HG03097 (cell line): ENCODE data around the gene GALNT2.

ENCODE experiments used
- ATAC-seq: cut with Tn5 transposase; IDR thresholded peaks from one replicate; pipeline ENCODE4 v1.9.1; 2021; ENCODE audit not compliant: unreplicated experiment, low FRiP score

GALNT2 gene

DNA sequence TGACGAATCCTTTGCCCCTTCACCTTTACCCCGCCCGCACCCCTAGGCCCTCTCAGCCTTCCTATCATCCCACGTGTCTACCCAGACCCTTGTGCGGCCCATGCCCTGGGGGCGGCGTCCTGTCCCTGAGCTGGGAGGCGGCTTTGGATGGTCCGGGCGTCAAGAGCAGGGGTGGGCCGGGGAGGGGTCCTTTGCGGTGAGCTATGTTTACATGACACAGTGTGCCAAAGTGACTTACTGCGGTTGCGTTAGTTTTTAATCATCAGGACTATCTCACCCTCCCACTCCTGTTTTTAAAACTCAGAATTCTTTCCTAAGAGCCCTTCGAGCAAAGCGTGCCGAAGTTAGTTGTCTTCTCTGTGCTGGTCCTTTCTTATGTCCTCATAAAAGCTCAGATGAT lies 214.5 kb downstream of the GALNT2 start:
- ATAC-seq = no peak

DNA sequence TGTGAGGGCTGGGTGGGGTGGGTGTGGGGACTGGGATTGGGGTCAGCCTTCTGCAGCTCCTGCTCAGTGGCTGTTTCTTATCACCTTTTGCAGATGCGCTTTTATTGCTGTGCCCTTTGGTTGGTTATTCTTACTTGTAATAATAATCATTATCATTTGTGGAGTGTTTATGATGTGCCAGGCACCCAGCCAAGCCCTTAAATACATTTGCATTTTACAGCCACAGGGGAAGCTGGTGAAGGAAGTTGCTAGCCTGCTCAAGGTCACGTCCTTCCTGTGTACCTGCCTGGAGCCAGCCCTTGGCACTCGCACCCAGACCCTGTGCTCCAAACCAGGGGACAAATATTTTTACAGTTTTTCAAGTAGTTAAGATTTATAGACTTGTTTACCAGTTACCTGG lies 215.1 kb downstream of the GALNT2 start:
- no peak for ATAC-seq

DNA sequence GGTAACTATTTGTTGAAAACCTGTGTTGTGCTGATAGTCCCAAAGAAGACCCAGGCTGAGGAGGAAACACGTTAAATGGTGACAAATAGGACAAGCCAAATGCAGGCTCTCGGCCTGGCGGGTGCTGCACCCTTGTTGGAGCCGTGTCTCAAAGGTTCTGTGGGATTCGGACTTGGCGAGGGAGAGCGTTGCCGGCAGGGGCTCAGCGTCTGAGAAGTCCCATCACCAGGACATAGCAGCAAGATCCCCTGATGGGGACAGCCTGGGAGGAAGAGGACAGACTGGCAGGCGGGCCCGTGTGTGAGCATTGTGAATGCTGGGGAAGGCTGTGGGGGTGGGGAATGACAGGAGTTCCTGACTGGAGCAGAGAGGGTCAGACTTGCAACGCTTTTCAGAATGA lies 216.6 kb downstream of the GALNT2 start:
- no peak for ATAC-seq

DNA sequence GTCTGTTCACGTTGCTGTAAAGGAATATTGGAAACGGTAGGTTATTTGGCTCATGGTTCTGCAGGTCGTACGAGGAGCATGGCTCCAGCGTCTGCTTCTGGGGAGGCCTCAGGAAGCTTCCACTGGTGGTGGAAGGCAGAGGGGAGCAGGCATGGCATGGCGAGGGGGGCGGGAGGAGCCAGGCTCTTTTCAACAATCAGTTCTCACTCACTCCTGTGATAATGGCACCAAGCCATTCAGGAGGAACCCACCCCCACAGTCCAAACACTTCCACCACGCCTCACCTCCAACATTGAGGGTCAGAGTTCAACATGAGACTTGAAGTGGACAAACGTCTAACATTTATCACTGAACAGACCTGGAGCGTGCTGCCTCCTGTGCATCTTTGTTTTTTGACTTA lies 217.9 kb downstream of the GALNT2 start:
- no peak for ATAC-seq

DNA sequence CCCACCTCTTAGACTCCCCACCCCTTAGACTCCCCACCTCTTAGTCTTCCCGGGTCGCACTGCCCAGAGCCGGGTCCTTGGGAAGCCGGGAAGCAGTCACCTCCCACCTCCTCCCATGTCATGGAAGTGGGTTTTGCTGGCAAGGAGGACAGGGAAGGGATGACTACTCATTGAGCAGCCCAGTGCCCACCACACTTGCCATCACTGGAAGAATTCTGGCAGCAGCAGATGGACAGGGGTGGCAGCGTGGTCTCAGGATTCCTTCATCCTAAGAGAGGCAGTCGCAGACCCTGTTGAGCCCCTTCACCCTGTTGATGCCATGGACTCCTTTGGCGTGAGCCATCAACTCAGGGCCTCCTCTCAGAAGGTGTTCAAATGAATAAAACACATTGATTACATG lies 218.3 kb downstream of the GALNT2 start:
- no peak for ATAC-seq

GRCh38 chr1:230286166-230286889 lies 219.3 kb downstream of the GALNT2 start:
- ATAC-seq = no peak

- ATAC-seq = no peak
Measured at GRCh38 chr1:230286890-230287269, 219.8 kb downstream of the GALNT2 start.

GRCh38 chr1:230287674-230288315 lies 220.8 kb downstream of the GALNT2 start:
- no peak for ATAC-seq

- no peak for ATAC-seq
Measured at GRCh38 chr1:230288641-230289349, 221.8 kb downstream of the GALNT2 start.

DNA sequence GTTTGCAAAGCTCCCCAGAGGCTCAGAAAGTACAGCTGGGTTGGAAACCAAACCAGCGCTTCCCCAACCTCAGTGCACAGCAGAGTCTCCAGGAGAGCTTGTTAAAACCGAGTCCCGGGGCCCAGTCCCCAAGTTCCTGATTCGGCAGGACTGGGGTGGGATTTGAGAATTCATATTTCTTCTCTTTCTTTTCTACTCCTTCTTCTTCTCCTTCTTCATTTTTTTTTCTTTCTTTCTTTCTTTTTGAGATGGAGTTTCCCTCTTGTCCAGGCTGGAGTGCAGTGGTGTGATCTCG lies 222.3 kb downstream of the GALNT2 start:
- no peak for ATAC-seq

GRCh38 chr1:230291731-230292620 lies 224.9 kb downstream of the GALNT2 start:
- ATAC-seq = no peak

- ATAC-seq = no peak
Measured at GRCh38 chr1:230292689-230293389, 225.8 kb downstream of the GALNT2 start.

GRCh38 chr1:230293390-230293700 lies 226.3 kb downstream of the GALNT2 start:
- no peak for ATAC-seq

GRCh38 chr1:230295367-230295766 lies 228.3 kb downstream of the GALNT2 start:
- no peak for ATAC-seq

DNA sequence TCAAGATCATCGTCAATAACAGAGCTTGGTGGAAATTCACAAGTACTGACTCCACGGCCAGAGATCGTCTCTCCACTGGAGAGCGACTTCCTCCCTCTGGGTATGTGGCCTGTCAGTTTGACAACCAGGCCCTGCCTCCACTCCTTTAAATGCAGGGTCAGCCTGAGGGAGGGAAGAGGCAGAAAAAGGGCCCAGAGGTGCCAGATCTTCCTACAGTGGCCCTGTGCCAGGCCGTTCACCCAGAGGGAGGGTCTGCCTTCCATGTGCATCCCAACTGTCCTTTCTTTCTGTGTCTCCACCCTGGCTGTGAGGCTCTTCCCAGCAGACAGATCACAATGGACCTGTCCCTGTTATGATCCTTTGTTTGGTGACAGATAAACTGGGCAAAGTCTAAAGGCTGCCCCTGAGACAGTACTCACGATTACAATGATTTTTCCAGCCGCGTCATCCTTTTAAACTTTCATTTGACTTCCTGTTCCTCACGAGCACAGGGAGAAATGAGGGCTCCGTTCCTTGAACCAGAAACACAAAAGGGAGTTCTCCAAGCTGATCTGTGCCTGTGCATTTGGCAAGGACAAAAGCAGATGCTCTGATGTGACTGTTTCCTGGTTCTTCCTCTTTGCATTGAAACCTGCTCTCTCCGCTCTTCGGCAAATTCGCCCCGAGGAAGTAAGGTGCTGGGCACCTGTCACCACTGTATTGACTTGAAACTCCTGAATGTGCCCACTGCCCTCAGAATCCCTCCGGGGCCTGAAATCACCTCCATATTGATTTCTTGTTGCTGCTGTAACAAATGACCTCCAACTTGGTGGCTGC lies 232.4 kb downstream of the GALNT2 start:
- no peak for ATAC-seq

DNA sequence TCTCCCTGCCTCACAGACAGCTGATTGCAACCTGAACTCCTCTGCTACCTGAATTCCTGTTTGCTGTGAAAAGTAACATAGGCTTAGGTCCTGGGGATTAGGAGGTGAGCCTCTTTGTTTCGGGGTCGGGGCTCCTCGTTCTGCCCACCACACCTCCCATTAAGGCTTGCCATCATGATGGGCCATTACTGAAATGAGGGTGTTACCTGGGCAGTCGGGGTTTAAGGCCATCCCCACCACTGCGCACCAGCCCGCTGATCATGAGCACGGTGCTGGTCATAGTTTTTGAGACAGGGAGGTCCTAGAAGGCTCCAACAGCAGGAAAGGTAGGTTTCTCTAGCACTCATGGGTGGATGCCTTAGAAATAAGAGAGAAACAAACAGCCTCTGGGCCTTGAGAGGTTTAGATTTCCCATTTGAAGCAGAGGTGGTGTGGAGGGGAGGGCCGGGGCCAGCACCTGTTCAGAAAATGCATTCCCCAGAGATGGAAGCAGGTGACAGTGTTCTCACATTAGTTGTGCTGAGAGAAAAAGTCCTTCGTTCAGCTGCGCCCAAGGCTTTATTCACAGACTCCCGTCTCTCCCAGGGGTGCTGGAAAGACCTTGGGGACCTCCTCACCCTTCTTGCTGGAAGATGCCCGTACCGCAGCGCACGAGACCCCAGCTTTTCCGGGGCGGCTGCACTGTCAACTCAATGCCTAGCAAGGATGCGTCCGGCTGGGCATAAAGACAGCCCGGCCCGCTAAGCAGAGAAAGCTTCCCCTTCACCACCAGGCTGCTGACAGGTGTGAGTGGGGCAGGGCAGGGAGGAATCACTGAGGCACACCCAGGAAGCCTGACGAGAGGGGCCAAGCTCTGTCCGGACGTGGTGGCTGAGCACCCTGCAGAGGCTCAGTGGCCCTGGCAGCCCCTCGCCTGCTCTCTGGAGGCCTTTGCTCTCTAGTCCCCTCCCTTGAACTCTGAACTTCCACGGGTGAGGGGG lies 233.6 kb downstream of the GALNT2 start:
- ATAC-seq = no peak

GRCh38 chr1:230301322-230301721 lies 234.3 kb downstream of the GALNT2 start:
- no peak for ATAC-seq

- no peak for ATAC-seq
Measured at GRCh38 chr1:230301822-230302221, 234.8 kb downstream of the GALNT2 start.

- no peak for ATAC-seq
Measured at GRCh38 chr1:230303069-230303468, 236.0 kb downstream of the GALNT2 start.
